SW 1271 (cell line): ENCODE measurements around the gene PLK2.

Experiments
- DNase-seq, 2 experiments: peaks; one replicate each; lab custom pipeline; 2025; lab: John Stamatoyannopoulos, UW

Gene PLK2

DNA sequence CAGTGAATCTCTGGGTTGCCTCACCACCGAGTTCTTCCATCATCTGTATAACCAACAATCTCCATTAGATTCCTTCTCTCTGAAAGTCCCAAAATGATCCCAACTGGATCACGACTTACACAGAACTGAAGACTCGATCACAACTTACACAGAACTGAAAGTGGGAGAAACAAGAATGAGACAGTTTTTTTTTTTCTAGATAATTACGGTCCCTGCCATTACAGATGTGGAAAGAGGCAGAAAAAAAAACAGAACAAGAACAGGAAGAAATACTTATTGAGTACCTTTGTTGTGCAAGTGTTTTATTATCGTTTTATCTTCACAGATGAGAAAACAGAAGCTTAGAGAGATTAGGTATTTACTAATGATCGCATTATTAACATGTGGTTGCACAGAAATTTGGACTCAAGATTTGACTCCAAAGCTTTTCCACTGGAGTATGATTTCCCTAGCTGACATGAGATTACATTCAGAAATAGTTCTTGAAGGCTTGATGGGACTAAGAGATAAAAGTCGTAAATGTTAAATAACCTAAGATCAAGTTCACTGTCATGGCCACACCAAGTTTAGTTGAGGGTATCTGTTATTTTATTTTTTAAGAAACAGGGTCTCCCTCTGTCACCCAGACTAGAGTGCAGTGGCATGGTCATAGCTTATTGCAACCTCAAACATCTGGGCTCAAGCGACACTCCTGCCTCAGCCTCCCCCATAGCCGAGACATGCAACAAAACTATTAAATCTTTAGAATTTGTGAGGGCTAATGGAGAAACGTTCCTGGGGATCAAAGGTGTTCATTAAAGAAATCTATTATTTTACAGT lies 8.9 kb downstream of the PLK2 start:
- no peak for DNase-seq

DNA sequence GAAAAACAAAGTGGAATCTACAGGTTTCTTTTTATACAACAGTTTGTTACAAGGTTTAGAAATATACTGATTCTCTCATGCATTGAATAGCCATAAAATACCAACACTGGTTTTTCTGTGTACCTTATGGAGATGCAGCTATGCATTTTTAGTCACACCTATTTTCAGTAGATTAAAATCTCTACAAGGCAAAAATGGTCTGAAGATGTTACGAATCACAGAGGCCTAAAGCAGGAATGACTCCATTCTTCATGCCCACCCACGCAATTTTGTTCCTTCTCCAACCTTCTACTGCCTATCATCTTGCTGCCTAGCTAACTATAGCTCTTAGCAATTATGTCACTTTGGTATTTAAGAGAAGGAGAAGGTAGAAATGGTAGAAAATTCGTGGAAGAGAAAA lies 9.9 kb downstream of the PLK2 start:
- DNase-seq, result no peak

DNA sequence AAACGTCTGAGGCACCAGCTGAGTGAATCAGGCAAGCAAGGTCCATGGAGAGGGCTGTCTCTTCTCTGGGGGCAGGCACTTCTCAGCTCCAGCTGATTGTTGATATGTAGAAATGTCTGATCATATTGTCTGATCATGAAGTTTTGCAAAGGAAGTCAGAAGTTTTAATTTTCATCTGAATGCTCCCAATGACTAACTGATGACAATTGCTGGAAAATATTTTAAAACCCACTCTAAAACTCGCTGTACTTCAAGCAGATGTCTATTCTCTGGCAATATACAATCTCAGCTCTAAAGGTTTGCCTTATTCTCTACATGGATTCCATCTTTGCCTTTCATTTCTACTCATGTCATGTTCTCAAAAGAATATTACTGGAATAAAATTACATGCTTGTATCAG lies 12.7 kb downstream of the PLK2 start:
- no peak for DNase-seq

DNA sequence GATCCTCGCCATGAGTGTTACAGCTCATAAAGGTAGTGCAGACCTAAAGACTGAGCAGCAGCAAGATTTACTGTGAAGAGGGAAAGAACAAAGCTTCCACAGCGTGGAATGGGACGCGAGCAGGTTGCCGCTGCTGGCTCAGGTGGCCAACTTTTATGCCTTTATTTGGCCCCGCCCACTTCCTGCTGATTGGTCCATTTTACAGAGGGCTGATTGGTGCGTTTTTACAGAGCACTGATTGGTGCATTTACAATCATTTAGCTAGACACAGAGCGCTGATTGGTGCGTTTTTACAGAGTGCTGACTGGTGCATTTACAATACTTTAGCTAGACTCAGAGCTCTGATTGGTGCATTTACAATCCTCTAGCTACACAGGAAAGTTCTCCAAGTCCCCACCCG lies 13.9 kb downstream of the PLK2 start:
- no peak for DNase-seq

DNA sequence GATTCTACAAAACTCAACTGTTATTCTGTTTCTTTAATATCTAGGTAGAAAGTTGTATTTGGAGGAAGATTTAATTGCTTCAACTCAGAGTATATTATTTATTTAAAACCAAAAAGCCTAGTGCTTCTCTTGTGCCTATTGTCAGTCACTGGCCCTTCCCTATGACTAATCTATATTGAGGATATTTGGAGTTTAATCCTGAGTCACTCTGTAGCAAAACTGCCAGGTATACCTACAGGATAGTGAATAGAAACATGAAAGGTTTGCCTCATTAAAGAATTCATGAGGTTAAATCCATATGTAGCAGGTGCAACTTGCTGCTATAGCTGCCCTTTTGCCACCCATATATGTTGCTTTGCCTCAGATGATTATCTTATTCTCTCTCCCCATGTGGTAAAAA lies 15.1 kb downstream of the PLK2 start:
- no peak for DNase-seq

DNA sequence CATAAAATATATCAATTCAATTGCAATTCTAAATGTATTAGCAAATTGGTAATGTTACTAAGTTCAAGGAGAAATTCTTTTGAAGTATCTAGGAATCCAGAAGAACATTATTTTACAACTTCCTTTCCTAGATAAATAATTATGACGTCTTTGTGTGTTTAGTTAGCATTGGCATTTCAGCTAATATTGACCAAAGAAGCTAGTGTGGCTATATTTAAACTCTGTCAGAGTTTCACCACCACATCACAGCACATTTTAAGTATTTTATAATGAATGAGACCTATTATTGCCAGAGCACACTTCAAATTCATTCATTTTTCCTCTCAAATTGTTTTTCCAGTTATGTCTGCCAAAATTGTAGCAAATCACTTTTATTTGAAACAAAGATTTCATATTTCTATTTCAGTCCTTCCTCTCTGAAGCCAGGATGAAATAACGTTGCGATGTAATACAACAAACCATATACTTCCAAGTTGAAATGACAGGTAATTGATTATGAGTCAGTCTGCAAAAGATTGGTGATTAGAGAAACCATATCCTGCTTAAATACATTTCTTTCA lies 18.9 kb downstream of the PLK2 start:
- DNase-seq, result no peak

DNA sequence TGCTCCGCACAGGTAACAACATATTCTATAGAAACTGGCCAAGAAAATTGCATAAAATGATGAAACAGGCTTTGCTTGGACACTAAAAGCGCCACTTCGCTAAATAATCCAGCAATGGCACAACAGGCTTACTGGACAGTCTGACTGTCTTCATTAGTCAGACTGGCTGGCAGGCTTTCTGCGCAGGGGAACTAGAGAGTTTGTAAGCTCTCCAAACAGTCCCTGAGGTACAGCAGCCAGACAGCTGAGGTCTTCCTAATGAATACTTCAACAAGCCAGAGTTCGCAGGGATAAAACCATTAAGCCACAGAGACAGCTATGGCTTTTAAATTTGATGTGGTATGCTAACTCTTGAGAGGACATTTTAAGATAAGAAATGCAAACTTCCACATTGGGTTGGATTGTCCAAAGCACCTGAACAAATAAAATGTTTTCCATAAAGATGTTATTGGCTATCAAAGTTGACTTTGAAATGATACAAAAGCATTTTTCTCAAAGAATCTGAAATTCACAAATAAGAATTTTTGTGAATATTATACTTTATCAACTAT lies 20.7 kb downstream of the PLK2 start:
- no peak for DNase-seq

DNA sequence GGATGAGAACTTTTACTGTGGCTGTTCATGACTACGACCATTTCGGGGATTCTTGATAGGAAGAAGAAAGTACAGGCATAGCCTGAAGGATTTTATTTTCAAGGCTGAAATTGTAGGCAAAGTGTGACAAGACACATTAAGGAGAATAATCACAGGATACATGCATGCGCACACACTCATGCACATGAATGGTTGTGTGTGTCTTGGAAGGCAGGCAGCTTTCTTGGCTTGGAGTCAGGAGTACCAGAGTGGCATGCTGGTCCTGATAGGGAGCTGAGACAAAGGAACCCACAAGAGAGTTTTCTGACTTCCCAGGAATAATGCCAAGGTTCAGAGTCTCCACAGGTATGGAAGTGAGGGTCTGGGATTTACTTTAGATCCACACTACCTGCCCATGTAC lies 22.2 kb downstream of the PLK2 start:
- no peak for DNase-seq

DNA sequence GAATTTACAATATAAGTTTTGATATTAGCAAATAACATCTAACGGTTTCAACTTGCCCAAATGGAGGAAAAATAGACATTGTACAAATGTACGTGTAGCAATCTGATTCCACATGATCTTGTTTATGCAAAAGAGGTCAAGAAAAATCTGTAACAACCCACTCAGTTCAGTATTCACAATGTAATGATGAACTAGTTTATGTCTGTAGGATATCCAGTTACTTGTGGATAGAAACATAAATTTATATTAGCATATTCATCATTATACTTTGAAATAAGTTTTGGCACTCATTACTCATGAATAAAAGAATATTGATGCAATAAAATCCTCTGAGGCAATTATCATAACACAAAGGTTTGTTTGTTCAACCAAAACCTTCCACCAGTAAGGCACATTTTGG lies 28.1 kb downstream of the PLK2 start:
- DNase-seq, result no peak

DNA sequence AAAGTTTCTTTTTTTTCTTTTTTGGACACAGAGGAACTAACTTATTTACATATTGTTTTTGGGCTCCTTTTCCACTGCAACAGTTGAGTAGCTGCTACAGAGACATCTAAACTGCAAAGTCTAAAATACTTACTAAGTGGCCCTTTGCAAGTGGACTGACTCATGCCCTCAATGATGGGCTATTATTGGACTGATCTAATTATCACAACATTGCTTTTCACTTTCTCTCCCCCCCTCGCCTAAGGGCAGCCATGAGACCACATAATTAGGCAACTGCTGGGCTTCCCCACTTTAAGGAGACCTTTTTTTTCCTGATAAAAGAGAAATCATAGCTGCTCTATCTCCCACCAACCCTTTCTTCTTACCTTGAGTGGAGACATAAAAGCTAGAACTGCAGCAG lies 47.0 kb downstream of the PLK2 start:
- DNase-seq, result no peak

DNA sequence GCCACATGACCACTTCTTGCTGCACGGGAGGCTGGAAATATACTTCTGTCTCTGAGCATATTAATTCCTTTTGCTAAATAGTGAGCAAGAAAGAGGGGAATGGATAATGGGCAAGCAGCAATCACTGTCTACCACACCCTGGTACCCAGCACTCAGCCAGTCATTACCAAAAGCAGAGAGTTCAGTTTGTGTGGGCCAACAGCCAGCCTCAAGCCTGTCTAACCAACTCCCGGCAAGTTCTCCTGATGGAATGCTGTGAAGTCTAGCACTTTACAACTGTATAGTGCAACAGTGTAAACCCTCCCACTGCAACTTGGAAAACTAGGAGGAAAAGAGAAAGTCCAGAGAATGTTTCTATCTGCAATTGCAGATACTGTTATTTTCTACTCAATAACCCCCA lies 47.8 kb downstream of the PLK2 start:
- no peak for DNase-seq

DNA sequence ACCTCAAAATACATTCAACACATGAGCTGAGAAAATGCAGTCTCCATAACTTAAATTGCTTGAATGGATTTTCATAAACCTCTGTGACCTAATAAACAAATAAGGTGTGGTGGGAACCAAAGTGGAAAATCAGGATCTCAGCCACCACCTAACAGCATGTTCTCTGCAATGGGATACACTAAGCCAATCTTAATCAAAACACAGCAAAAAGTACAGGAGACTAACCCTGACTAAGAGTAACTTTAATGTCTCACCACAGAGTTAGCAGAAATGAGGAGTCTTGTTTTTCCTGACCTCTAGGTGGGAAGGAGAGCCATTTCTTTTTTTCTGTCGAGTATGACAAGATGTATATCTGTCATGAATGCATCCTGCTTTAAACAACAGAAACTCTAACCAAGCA lies 48.5 kb downstream of the PLK2 start:
- no peak for DNase-seq

DNA sequence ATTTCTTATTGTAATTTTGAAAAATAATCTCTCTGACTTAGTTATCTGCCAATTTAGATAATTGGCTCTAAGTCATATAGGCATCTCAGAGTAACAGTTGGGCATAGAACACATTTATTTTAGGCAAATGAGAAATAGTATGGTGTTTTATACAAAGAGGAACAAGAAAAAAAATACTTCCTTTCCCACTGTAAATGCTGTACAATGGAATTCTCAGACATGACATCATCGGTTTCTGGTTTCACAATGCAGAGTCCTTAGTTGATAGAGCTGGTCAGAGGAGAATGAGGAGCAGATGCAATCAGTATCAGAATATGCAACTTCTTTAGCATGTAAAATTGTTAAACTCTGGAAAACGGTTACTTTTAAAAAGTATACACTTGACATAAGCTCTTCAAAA lies 49.4 kb downstream of the PLK2 start:
- DNase-seq, result no peak

DNA sequence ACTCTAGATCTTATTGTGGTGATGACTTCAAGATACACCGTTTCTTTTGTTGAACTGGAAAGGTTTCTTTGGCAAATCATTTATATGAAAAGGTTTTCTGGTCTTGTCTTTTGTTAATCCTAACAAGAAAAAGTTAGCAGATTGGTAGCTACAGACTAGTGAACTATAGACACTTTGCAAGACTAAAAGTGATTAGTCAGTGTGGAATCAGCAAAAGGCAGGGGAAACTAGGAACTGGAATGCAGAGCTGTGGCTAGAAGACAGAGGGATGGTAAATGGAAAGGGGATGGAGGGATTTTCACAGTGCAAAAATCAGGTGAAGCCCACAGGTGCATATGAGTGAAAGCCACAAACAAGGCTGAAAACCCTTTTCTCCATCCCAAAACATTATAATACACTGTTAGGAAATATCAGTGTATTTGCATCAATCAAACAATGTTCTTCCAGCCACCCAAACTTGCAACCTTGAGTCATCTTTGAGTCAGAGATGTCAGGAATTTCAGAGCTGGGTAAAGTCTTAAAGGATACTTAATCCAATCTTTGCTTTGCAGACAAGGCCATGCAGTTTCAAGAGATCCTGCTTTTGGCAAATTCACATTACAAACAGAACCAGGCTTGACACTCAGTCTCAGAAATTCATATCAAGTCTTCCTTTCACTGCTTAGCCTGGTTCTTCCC lies 52.7 kb downstream of the PLK2 start:
- DNase-seq, result peak in 1 of 2 experiments; percentile 38

DNA sequence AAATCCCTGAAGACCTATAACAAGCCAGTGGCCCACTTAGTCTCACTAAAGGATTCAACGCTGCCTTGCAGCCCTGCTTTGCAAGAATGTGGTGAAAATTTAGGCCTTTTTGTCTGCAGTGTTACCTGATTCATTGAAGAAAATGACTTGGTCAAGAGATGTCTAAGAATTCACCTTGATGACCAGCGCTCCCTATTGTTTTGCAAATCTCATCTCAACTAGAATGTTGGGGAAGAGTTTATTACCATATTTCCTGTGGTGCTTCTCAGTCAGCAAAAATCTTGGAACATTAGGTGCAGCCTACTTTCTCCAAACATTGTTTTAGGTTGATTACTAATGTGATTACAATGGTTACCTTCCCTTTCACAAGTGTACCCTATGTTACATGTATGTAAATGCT lies 53.5 kb downstream of the PLK2 start:
- no peak for DNase-seq

DNA sequence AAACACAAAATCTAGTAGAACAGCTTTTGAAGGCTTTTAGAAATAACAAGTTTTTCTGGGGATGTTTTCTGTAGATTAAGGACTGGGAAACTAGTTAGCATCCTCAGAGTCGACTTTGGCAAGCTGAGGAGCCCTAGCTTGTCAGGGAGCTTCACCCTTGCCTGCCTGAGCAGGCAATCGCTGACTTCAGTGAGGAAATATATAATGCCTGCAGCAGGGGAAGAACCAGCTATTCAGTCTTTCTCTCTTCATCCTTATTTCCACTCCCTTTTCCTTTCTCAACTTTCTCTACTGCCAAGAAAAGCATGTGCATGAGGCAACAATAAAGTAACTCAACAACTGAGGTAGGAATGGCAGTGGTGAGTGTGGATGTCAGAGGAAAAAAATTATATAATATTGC lies 54.7 kb downstream of the PLK2 start:
- DNase-seq, result no peak

DNA sequence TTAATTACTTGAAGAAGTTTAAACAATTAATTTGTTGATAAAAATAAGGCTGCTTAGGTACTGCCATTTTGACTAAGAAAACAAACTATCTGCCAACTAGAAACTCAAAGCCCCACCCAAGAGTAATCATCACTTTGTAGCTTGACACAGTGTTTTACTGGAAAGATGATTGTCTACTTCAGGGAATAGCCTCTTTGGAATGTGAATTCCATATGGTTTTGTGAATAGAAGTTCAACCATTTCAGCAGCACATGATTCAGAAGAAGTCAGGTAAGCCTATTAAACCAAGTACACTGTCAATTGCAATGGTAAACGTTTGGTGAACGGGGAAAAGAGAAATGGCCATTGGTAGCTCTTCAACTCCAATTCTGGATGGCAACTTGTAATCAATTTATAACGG lies 55.2 kb downstream of the PLK2 start:
- DNase-seq, result no peak
